CD4-positive, CD25-positive, alpha-beta regulatory T cell (primary cell): ENCODE data around the gene CRYM. TPM values are rescaled to one million over a fixed set of nuclear protein-coding genes. Genes with fewer than 3 reads are reported as not detected.
"Not testable (repeated sequence)": the region's sequence is repeated elsewhere in the genome, so short reads cannot be mapped to it uniquely, and the experiment has no call there.

Source experiments
- ATAC-seq, 2 donors: fragments of 150-1000 bp; cut with Tn5 transposase; one replicate each; pipeline ENCODE4 v1.10.0; 2021; ENCODE audit warnings: low read depth in 2 of 2, moderate number of reproducible peaks in 2 of 2, moderate library complexity in 1 of 2
- DNase-seq, 3 donors: peaks; one replicate each; pipeline versions ENCODE4 v3.0.0 to v3.0.0-alpha.2; 2012 to 2022; ENCODE audit warnings: mixed read lengths in 1 of 3
- H3K27ac ChIP-seq: one replicate; pipeline ENCODE4 v1.7.0; 2013; ENCODE audit warnings: mild to moderate bottlenecking, low read length; ENCODE audit not compliant: insufficient read depth, poor library complexity, severe bottlenecking
- H3K27me3 ChIP-seq: one replicate; pipeline ENCODE4 v1.7.0; 2013; ENCODE audit warnings: low read length; ENCODE audit not compliant: control insufficient read depth, insufficient read depth
- H3K36me3 ChIP-seq: one replicate; pipeline ENCODE4 v1.7.0; 2013; ENCODE audit warnings: mild to moderate bottlenecking, low read length, moderate library complexity; ENCODE audit not compliant: control insufficient read depth, insufficient read depth
- H3K4me1 ChIP-seq: 2 replicates; pipeline ENCODE4 v1.7.0; 2013; ENCODE audit warnings: mild to moderate bottlenecking, low read length; ENCODE audit not compliant: insufficient read depth, control insufficient read depth, poor library complexity, severe bottlenecking
- H3K4me3 ChIP-seq: one replicate; pipeline ENCODE4 v1.7.0; 2013; ENCODE audit warnings: low read depth, mild to moderate bottlenecking, low read length, moderate library complexity
- H3K9me3 ChIP-seq, 2 experiments: 1 replicate in 1 of 2; 2 replicates in 1 of 2; pipeline ENCODE4 v1.7.0; 2013; ENCODE audit warnings: low read length in 2 of 2, mild to moderate bottlenecking in 1 of 2, moderate library complexity in 1 of 2; ENCODE audit not compliant: control insufficient read depth in 2 of 2
- H3K27ac Mint-ChIP-seq, 3 donors: one replicate each; pipeline ENCODE4 v1.8.0; 2020 to 2022; ENCODE audit warnings: mild to moderate bottlenecking in 3 of 3, mixed read lengths in 3 of 3, moderate library complexity in 2 of 3
- H3K27me3 Mint-ChIP-seq: one replicate; pipeline ENCODE4 v1.8.0; 2022; ENCODE audit warnings: mild to moderate bottlenecking, mixed read lengths
- H3K36me3 Mint-ChIP-seq: one replicate; pipeline ENCODE4 v1.8.0; 2020; ENCODE audit warnings: mixed read lengths
- H3K4me1 Mint-ChIP-seq, 4 donors: one replicate each; pipeline ENCODE4 v1.8.0; 2020 to 2022; ENCODE audit warnings: mixed read lengths in 4 of 4, mild to moderate bottlenecking in 1 of 4
- H3K4me3 Mint-ChIP-seq, 4 donors: one replicate each; pipeline ENCODE4 v1.8.0; 2020 to 2022; ENCODE audit warnings: mild to moderate bottlenecking in 4 of 4, mixed read lengths in 4 of 4, moderate library complexity in 3 of 4
- H3K9me3 Mint-ChIP-seq, 7 donors: one replicate each; pipeline ENCODE4 v1.8.0; 2020 to 2022; ENCODE audit warnings: mixed read lengths in 7 of 7, mild to moderate bottlenecking in 3 of 7, moderate library complexity in 2 of 7
- polyA plus RNA-seq, 4 donors: library from polyadenylated mRNA; unstranded; fragments of 300-500 nt; fragmentation: Illumina TruSeq; gene quantifications; one replicate each; pipeline ENCODE4 v1.2.3, GENCODE V29; 2021
- total RNA-seq: library from RNA; stranded (reverse); gene quantifications from one replicate; pipeline ENCODE4 v1.2.3, GENCODE V29; 2022

CRYM gene
- total and polyA plus RNA-seq, 5 donors from 2014 or later, result not detected

DNA sequence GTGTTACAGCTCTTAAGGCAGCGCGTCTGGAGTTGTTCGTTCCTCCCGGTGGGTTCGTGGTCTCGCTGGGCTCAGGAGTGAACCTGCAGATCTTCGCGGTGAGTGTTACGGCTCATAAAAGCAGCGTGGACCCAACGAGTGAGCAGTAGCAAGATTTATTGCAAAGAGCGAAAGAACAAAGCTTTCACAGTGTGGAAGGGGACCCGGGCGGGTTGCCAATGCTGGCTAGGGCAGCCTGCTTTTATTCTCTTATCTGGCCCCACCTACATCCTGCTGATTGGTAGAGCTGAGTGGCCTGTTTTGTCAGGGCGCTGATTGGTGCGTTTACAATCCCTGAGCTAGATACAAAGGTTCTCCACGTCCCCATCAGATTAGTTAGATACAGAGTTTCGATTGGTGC is 34.0 kb upstream of the CRYM start:
- H3K27ac Mint-ChIP-seq, H3K27me3 ChIP-seq, DNase-seq, H3K27ac ChIP-seq, H3K4me1 ChIP-seq, H3K4me3 ChIP-seq, H3K9me3 ChIP-seq, ATAC-seq, H3K9me3 Mint-ChIP-seq, H3K4me3 Mint-ChIP-seq, H3K4me1 Mint-ChIP-seq, H3K36me3 ChIP-seq, H3K36me3 Mint-ChIP-seq: not testable (repeated sequence)
- peaks cover 57% of the 10 kb centered on the region for H3K27me3 Mint-ChIP-seq

- H3K9me3 Mint-ChIP-seq, H3K9me3 ChIP-seq, H3K36me3 Mint-ChIP-seq, ATAC-seq, H3K27ac ChIP-seq, H3K4me1 ChIP-seq, H3K4me3 ChIP-seq, H3K27ac Mint-ChIP-seq, H3K36me3 ChIP-seq, DNase-seq, H3K4me3 Mint-ChIP-seq, H3K4me1 Mint-ChIP-seq: not testable (repeated sequence)
- peaks cover 63% of the 10 kb centered on the region for H3K27me3 Mint-ChIP-seq
- H3K27me3 ChIP-seq, result peaks cover 12% of the 10 kb centered on the region
Observed at GRCh38 chr16:21306712-21307111, 28.6 kb upstream of the CRYM start.

GRCh38 chr16:21302898-21303528 is 24.9 kb upstream of the CRYM start:
- H3K27me3 ChIP-seq, result peaks cover 15% of the 10 kb centered on the region
- H3K27ac ChIP-seq, result no peak overlapping the region
- Mint-ChIP-seq H3K9me3 (peaks cover 0 to 1% (median 0%) of the 10 kb centered on the region in 7 donors), H3K27me3 (peaks cover 68% of the 10 kb centered on the region), H3K36me3 (no peaks in the 10 kb centered on the region), H3K27ac (no peak overlapping the region), H3K4me1 (peaks cover 0 to 23% (median 13%) of the 10 kb centered on the region in 4 donors), H3K4me3 (peak overlapping the region in 1 of 4 donors; percentile 80)
- H3K36me3 ChIP-seq, result no peaks in the 10 kb centered on the region
- H3K4me1 ChIP-seq, result peaks cover 13% of the 10 kb centered on the region
- H3K4me3 ChIP-seq, result no peak overlapping the region
- ATAC-seq (no peak), DNase-seq (no peak)
- no peaks in the 10 kb centered on the region for H3K9me3 ChIP-seq

DNA sequence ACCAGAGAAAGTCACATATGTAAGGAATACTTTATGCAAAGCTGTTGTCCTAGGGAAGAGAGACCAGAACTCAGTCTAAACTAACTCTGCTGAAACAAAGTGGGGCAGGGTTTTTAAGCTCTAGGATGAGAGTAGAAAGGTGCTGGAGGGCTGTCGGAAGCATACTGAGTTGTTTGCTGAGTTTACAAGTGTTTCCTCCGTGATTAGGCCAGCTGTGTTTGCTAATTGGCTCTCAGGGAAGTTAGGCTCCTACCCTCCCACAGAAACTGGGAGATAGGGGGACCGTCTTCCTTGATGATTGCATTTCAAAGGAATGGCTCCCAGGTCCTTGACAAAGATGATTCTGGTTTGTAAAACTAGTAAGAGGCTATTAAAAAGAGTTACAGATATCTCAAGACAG is 24.4 kb upstream of the CRYM start:
- Histone ChIP-seq H3K36me3 (no peaks in the 10 kb centered on the region), H3K27ac (no peak overlapping the region), H3K4me1 (peaks cover 13% of the 10 kb centered on the region), H3K27me3 (peaks cover 16% of the 10 kb centered on the region), H3K9me3 (no peaks in the 10 kb centered on the region), H3K4me3 (no peak overlapping the region)
- ATAC-seq, result no peak
- peaks cover 0 to 1% (median 0%) of the 10 kb centered on the region in 7 donors for H3K9me3 Mint-ChIP-seq
- H3K4me1 Mint-ChIP-seq, result peaks cover 0 to 23% (median 13%) of the 10 kb centered on the region in 4 donors
- H3K27me3 Mint-ChIP-seq, result peaks cover 70% of the 10 kb centered on the region
- H3K4me3 Mint-ChIP-seq, result peak overlapping the region in 2 of 4 donors; percentile 48 to 80
- H3K27ac Mint-ChIP-seq, result no peak overlapping the region
- H3K36me3 Mint-ChIP-seq, result no peaks in the 10 kb centered on the region
- no peak for DNase-seq

GRCh38 chr16:21301895-21302291 is 23.8 kb upstream of the CRYM start:
- Mint-ChIP-seq H3K4me1 (peaks cover 0 to 23% (median 13%) of the 10 kb centered on the region in 4 donors), H3K9me3 (peaks cover 0 to 1% (median 0%) of the 10 kb centered on the region in 7 donors), H3K27me3 (peaks cover 73% of the 10 kb centered on the region), H3K27ac (no peak overlapping the region), H3K36me3 (no peaks in the 10 kb centered on the region), H3K4me3 (peak overlapping the region; percentile 48 to 80 (median 72))
- H3K9me3 ChIP-seq, result no peaks in the 10 kb centered on the region
- H3K4me3 ChIP-seq, result no peak overlapping the region
- H3K27ac ChIP-seq, result no peak overlapping the region
- peaks cover 13% of the 10 kb centered on the region for H3K4me1 ChIP-seq
- no peak for DNase-seq
- ATAC-seq, result no peak
- H3K36me3 ChIP-seq, result no peaks in the 10 kb centered on the region
- H3K27me3 ChIP-seq, result peaks cover 16% of the 10 kb centered on the region

DNA sequence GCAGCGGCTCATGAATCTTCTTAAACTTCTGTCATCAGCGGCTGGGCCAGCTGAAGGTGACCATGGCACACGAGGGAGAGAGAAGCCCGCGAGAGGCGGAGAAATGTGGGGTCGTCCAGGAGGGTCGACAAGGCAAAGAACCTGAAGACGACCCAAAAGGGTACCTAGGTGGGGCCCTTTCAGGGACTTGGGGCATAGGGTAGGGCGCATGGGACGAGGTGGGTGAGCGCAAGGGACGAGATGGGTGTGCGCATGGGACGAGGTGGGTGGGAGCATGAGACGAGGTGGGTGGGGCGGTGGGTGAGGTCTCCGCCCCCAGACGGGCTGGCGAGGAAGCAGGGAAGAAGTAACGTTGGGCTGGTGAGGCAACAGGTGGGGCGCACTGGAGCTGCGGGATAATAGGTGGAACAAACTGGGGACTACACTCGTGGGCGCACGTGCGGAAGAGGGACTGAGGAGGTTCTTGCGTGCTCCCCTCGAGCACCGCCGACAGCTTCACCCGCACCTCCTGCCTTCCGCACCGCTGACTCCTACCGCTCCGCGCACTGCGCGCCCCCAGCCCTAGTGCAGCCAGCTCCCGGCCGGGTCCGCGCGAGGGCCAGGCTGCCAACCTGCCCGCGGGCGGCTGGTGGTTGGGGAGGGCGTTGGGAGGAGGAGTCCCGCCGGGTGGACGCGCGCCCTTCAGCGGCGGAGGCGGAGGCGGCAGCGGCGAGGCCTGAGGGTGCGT is 23.2 kb upstream of the CRYM start:
- peak overlapping the region; percentile 48 to 92 (median 84) for H3K4me3 Mint-ChIP-seq
- peaks cover 0 to 1% (median 0%) of the 10 kb centered on the region in 7 donors for H3K9me3 Mint-ChIP-seq
- H3K36me3 ChIP-seq, result no peaks in the 10 kb centered on the region
- no peak overlapping the region for H3K4me3 ChIP-seq
- ATAC-seq (peak; percentile 41 to 50), DNase-seq (peak in 1 of 3 donors; percentile 37)
- no peak overlapping the region for H3K27ac Mint-ChIP-seq
- no peaks in the 10 kb centered on the region for H3K36me3 Mint-ChIP-seq
- peaks cover 13% of the 10 kb centered on the region for H3K4me1 ChIP-seq
- no peaks in the 10 kb centered on the region for H3K9me3 ChIP-seq
- peaks cover 72% of the 10 kb centered on the region for H3K27me3 Mint-ChIP-seq
- no peak overlapping the region for H3K27ac ChIP-seq
- H3K27me3 ChIP-seq, result peaks cover 16% of the 10 kb centered on the region
- H3K4me1 Mint-ChIP-seq, result peaks cover 0 to 23% (median 13%) of the 10 kb centered on the region in 4 donors

DNA sequence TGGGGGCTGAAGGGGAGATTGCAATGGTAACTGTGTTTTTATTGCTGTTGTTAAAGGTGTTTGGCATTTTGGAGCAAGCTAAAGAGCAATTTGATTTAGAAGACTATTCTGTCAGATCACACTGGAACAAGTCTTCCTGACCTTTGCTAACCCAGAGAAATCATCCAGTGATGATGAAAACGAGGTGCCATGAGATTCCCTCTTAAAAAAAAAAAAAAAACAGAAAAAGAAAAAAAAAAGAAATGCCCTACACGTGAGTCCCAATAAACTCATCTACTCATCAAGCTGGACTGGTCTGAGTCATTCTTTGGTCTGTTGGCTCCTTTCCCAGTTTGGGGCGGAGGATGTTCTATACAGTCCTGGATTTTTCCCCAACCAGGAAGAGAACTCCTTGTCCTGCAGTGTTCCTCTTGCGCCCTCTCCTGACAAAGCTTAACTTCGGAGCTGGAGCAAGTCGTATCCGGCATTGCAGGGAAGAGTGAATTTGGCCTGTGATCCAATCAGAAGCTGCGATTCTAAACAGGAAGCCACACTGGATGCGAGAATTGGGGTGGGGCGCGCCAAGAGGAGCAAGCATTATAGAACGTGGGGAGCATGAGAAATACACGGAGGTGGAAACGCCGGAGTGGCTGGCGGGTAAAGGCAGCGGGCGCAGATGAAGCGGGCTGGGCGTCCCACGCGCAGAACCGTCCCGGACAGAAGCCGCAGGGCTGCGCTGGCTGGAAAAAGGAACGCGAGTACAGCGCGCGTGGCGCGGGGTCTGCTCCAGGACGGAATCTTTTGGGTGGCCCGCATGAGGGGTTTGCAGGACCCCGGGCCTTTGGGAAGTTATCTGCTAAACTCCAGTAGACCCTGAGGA is 22.4 kb upstream of the CRYM start:
- Histone ChIP-seq H3K27me3 (peaks cover 16% of the 10 kb centered on the region), H3K27ac (no peak overlapping the region), H3K4me1 (peaks cover 13% of the 10 kb centered on the region), H3K36me3 (no peaks in the 10 kb centered on the region), H3K9me3 (no peaks in the 10 kb centered on the region), H3K4me3 (no peak overlapping the region)
- peak overlapping the region; percentile 48 to 92 (median 84) for H3K4me3 Mint-ChIP-seq
- H3K27me3 Mint-ChIP-seq, result peaks cover 74% of the 10 kb centered on the region
- ATAC-seq (peak; percentile 45 to 59), DNase-seq (peak in 1 of 3 donors; percentile 63)
- H3K9me3 Mint-ChIP-seq, result peaks cover 0 to 1% (median 0%) of the 10 kb centered on the region in 7 donors
- H3K27ac Mint-ChIP-seq, result peak overlapping the region in 1 of 3 donors; percentile 39
- H3K36me3 Mint-ChIP-seq, result no peaks in the 10 kb centered on the region
- H3K4me1 Mint-ChIP-seq, result peaks cover 0 to 23% (median 13%) of the 10 kb centered on the region in 4 donors
